HL-60 (cell line): Measurements from ENCODE around the gene ARL14EP.

ENCODE experiments used
- CTCF ChIP-seq: IDR thresholded peaks from one replicate; pipeline ENCODE4 v1.5.1; 2011; ENCODE audit warnings: low read length, control low read depth, inconsistent platforms; ENCODE audit not compliant: insufficient read depth
- GABPA ChIP-seq: IDR thresholded peaks from 2 replicates; pipeline ENCODE4 v1.6.1; 2012; ENCODE audit warnings: low read depth
- POLR2AphosphoS5 ChIP-seq: IDR thresholded peaks from 2 replicates; pipeline ENCODE4 v1.6.1; 2012; ENCODE audit warnings: low read depth

- TF ChIP-seq CTCF (no peak), POLR2AphosphoS5 (no peak), GABPA (no peak)
Observed at GRCh38 chr11:30317030-30317429, 5.9 kb upstream of the ARL14EP start.
